K562 (cell line): ENCODE data around the gene ZNF593OS. TPM values are rescaled to one million over a fixed set of nuclear protein-coding genes. Genes with fewer than 3 reads are reported as not detected.

Experiments used
- BRCA1 ChIP-seq, 2 experiments: fragments of 450-650 bp in 1 of 2; sonication (generic) in 1 of 2; formaldehyde crosslinking in 1 of 2; IDR thresholded peaks; 2 replicates each; pipeline versions ENCODE4 v1.5.0 to v1.6.1; 2017 to 2020; ENCODE audit warnings: mild to moderate bottlenecking in 1 of 2, missing genetic modification reagents in 1 of 2
- CXXC5 ChIP-seq: fragments of 250-450 bp; sonication (Bioruptor Pico); IDR thresholded peaks from 2 replicates; pipeline ENCODE4 v1.8.0; 2022; ENCODE audit warnings: inconsistent platforms, mild to moderate bottlenecking, moderate library complexity
- DACH1 ChIP-seq: fragments of 450-650 bp; IDR thresholded peaks from 2 replicates; pipeline ENCODE4 v1.6.1; 2018; ENCODE audit not compliant: partially characterized antibody
- HDAC6 ChIP-seq: IDR thresholded peaks from 2 replicates; pipeline ENCODE4 v1.6.1; 2012; ENCODE audit warnings: low read depth, mild to moderate bottlenecking, control low read depth, inconsistent platforms, low read length, moderate library complexity
- HMG20B ChIP-seq: fragments of 250-450 bp; sonication (Bioruptor Pico); IDR thresholded peaks from 2 replicates; pipeline ENCODE4 v1.5.0; 2021; ENCODE audit warnings: mild to moderate bottlenecking
- KAT8 ChIP-seq: fragments of 450-650 bp; IDR thresholded peaks from 2 replicates; pipeline ENCODE4 v1.6.1; 2016; ENCODE audit warnings: low read depth, mild to moderate bottlenecking
- MAFK ChIP-seq: IDR thresholded peaks from 2 replicates; pipeline ENCODE4 v1.6.1; 2011; ENCODE audit warnings: low read length, improper control_type of control experiment
- NELFE ChIP-seq: IDR thresholded peaks from 2 replicates; pipeline ENCODE4 v1.6.1; 2011; ENCODE audit warnings: mild to moderate bottlenecking; ENCODE audit not compliant: insufficient read depth, insufficient read length
- NONO ChIP-seq, 2 experiments: fragments of 200-400 bp in 1 of 2; fragments of 450-650 bp in 1 of 2; formaldehyde crosslinking in 1 of 2; IDR thresholded peaks; 2 replicates each; pipeline ENCODE4 v1.6.1; 2017; ENCODE audit warnings: low read depth in 2 of 2, mild to moderate bottlenecking in 2 of 2, moderate library complexity in 2 of 2, low read length in 1 of 2
- RBM17 ChIP-seq: fragments of 200-400 bp; formaldehyde crosslinking; IDR thresholded peaks from 2 replicates; pipeline ENCODE4 v1.6.1; 2017; ENCODE audit warnings: low read depth, mild to moderate bottlenecking, low read length, borderline replicate concordance
- RBM34 ChIP-seq: fragments of 200-400 bp; formaldehyde crosslinking; IDR thresholded peaks from 2 replicates; pipeline ENCODE4 v1.6.1; 2018; ENCODE audit warnings: low read length, borderline replicate concordance; ENCODE audit not compliant: insufficient read depth
- SMARCC2 ChIP-seq: fragments of 450-650 bp; IDR thresholded peaks from 2 replicates; pipeline ENCODE4 v1.6.1; 2017; ENCODE audit warnings: antibody characterized with exemption, moderate library complexity, mild to moderate bottlenecking, low read depth
- SP2 ChIP-seq: IDR thresholded peaks from 2 replicates; pipeline ENCODE4 v1.6.1; 2011; ENCODE audit warnings: mild to moderate bottlenecking, low read depth, low read length, moderate library complexity; ENCODE audit not compliant: poor library complexity, severe bottlenecking; ENCODE audit errors: extremely low read depth
- THAP12 ChIP-seq: fragments of 250-450 bp; sonication (Bioruptor Pico); IDR thresholded peaks from 2 replicates; pipeline ENCODE4 v1.9.0; 2021; ENCODE audit warnings: mild to moderate bottlenecking, inconsistent platforms
- ZBTB17 ChIP-seq: fragments of 450-650 bp; formaldehyde crosslinking; IDR thresholded peaks from 2 replicates; pipeline ENCODE4 v1.4.0; 2020; ENCODE audit warnings: mild to moderate bottlenecking
- ZKSCAN1 ChIP-seq: fragments of 150-350 bp; IDR thresholded peaks from 2 replicates; pipeline ENCODE4 v1.6.1; 2016; ENCODE audit warnings: low read depth, low read length
- ZNF175 ChIP-seq: fragments of 200-800 bp; sonication (Bioruptor generic); IDR thresholded peaks from 2 replicates; pipeline ENCODE4 v1.6.1; 2016; ENCODE audit warnings: low read depth, mild to moderate bottlenecking, missing genetic modification characterization, missing compliant biosample characterization
- ZNF431 ChIP-seq: sonication (generic); formaldehyde crosslinking; IDR thresholded peaks from 2 replicates; pipeline ENCODE4 v1.8.0; 2022; ENCODE audit warnings: mild to moderate bottlenecking, missing genetic modification reagents
- ZNF586 ChIP-seq: fragments of 450-650 bp; formaldehyde crosslinking; conservative IDR thresholded peaks from 2 replicates; pipeline ENCODE4 v1.4.0; 2020; ENCODE audit warnings: mild to moderate bottlenecking, moderate library complexity
- ZNF609 ChIP-seq: sonication (generic); formaldehyde crosslinking; IDR thresholded peaks from 2 replicates; pipeline ENCODE4 v1.8.1; 2023; ENCODE audit warnings: missing genetic modification reagents, mild to moderate bottlenecking, borderline replicate concordance
- ZNF76 ChIP-seq: fragments of 250-450 bp; sonication (Bioruptor Pico); IDR thresholded peaks from 2 replicates; pipeline ENCODE4 v1.4.0; 2020; ENCODE audit warnings: mild to moderate bottlenecking, moderate library complexity, borderline replicate concordance
- polyA plus RNA-seq, 8 experiments: library from polyadenylated mRNA; depleted of rRNA in 4 of 8; stranded (reverse) in 5 of 8; unstranded in 3 of 8; fragments of >200 nt; fragmentation: Nextera tagmentation in 2 of 8; fragmentation: Illumina TruSeq in 1 of 8; extraction: Ambion mirVana in 2 of 8; extraction: Trizol in 1 of 8; gene quantifications; 2 replicates each; pipeline versions ENCODE4 v1.2.1 to v1.2.3, GENCODE V29; 2011 to 2014; ENCODE audit warnings: inconsistent platforms in 1 of 8, missing spikeins in 1 of 8
- total RNA-seq, 7 experiments: library from RNA; depleted of rRNA in 6 of 7; stranded (reverse); fragments of >200 nt in 6 of 7; fragmentation: Illumina TruSeq in 2 of 7; extraction: Trizol in 2 of 7; gene quantifications; 2 replicates each; pipeline versions ENCODE4 v1.2.1 to v1.2.3, GENCODE V29; 2011 to 2021; ENCODE audit warnings: low replicate concordance in 1 of 7

The ZNF593OS gene
- total and polyA plus RNA-seq, 9 of the 15 experiments (the other 6 are each of a cell fraction or from before 2014, with no cell fraction given) = 0.24 to 0.27 TPM; not detected in 7

DNA sequence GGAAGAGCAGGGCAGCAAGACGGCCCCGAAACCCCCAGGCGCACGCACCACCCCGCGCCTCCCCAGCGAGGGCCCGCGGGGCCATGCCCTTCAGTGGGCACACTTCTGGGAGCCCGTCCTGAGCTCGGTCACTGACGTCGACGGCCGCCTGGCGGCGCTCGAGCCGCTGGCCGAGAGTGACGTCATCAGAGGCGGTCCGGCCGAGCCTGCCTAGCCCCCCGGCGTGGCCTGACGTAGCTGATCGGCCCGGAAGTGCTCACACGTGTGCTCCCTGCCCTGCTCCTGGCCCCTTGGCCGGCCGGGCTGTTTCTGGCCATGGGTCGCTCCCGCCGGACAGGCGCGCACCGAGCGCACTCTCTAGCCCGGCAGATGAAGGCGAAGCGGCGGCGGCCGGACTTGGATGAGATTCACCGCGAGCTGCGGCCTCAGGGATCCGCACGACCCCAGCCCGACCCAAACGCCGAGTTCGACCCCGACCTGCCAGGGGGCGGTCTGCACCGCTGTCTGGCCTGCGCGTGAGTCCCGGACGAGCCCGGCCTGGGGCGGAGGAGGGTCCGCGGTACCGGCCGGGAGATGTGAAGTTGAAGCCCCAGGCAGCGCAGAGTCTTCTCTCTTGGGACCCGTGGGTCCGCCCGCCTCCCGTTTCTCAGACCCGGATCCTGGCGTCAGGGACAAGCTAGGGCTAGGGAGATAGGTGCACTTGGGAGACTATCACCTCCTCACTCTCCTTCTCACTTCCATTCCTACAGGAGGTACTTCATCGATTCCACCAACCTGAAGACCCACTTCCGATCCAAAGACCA lies 1.8 kb downstream of the ZNF593OS start, which contains the start of gene ZNF593 (continued):
- TF ChIP-seq RBM34 (peak; percentile 97; the same call in 1 of the 2 replicates), ZNF175 (CRISPR knock-in tag) (0 out of 2 replicates have a peak, but pooled peaks have one; percentile 64), SP2 (no peak), DACH1 (peak; percentile 55), NELFE (no peak), RBM17 (no peak), CXXC5 (peak; percentile 94), THAP12 (CRISPR knock-in tag) (peak; percentile 70; the same call in 1 of the 2 replicates), ZNF431 (CRISPR knock-in tag) (peak; percentile 16; the same call in 1 of the 2 replicates), NONO (IDR thresholded peaks at IDR 0.05; ENCODE audit: low read depth in 2 of 2, low read length in 1 of 2) (peak in 1 of 2 experiments; percentile 30; a peak in 1 of 4 replicates), HMG20B (no peak), ZBTB17 (CRISPR knock-in tag) (peak; percentile 82), HDAC6 (no peak), ZNF609 (CRISPR knock-in tag) (0 out of 2 replicates have a peak, but pooled peaks have one; percentile 41), SMARCC2 (no peak), ZKSCAN1 (peak; percentile 76; the same call in 1 of the 2 replicates), ZNF76 (CRISPR knock-in tag) (no peak), MAFK (peak; percentile 19), KAT8 (no peak), BRCA1 (IDR thresholded peaks at IDR 0.05) (no peak), BRCA1 (CRISPR knock-in tag; IDR thresholded peaks at IDR 0.05) (no peak), ZNF586 (CRISPR knock-in tag) (no peak)
